Activated naive CD8-positive, alpha-beta T cell treated with anti-CD3 and anti-CD28 coated beads for 36 hours (primary cell): ENCODE data around the gene PLEK2. TPM values are rescaled to one million over a fixed set of nuclear protein-coding genes. Genes with fewer than 3 reads are reported as not detected.
"Not testable (repeated sequence)": the region's sequence is repeated elsewhere in the genome, so short reads cannot be mapped to it uniquely, and the experiment has no call there.

Source experiments
- DNase-seq: peaks from one replicate; pipeline ENCODE4 v3.0.0; 2021
- H3K27ac Mint-ChIP-seq: one replicate; pipeline ENCODE4 v1.8.0; 2022; ENCODE audit warnings: mild to moderate bottlenecking, moderate library complexity, mixed read lengths
- H3K27me3 Mint-ChIP-seq: one replicate; pipeline ENCODE4 v1.8.0; 2022; ENCODE audit warnings: mild to moderate bottlenecking, mixed read lengths
- H3K36me3 Mint-ChIP-seq: one replicate; pipeline ENCODE4 v1.8.0; 2021; ENCODE audit warnings: mild to moderate bottlenecking, mixed read lengths
- H3K4me1 Mint-ChIP-seq: one replicate; pipeline ENCODE4 v1.8.0; 2021; ENCODE audit warnings: mixed read lengths
- H3K4me3 Mint-ChIP-seq: one replicate; pipeline ENCODE4 v1.8.0; 2022; ENCODE audit warnings: mild to moderate bottlenecking, moderate library complexity, mixed read lengths
- H3K9me3 Mint-ChIP-seq: one replicate; pipeline ENCODE4 v1.8.0; 2022; ENCODE audit warnings: mixed read lengths
- total RNA-seq, 2 experiments: library from RNA; stranded (reverse); gene quantifications; one replicate each; pipeline ENCODE4 v1.2.3, GENCODE V29; 2021

The PLEK2 gene
- total RNA-seq, 2 experiments from 2014 or later, result 4.1 to 4.2 TPM

- Mint-ChIP-seq H3K27ac (peak overlapping the region; percentile 25), H3K36me3 (peaks cover 56% of the 10 kb centered on the region)
Measured at GRCh38 chr14:67365476-67365875, 46.5 kb downstream of the PLEK2 start.

GRCh38 chr14:67360470-67361206 is 51.3 kb downstream of the PLEK2 start:
- Mint-ChIP-seq H3K4me1 (peaks cover 64% of the 10 kb centered on the region), H3K9me3 (no peaks in the 10 kb centered on the region), H3K27ac (peak overlapping the region; percentile 98), H3K4me3 (peak overlapping the region; percentile 97), H3K27me3 (no peaks in the 10 kb centered on the region), H3K36me3 (peaks cover 29% of the 10 kb centered on the region)
- DNase-seq, result no peak

More at GRCh38 chr14:67365476-67365875, 46.5 kb downstream of the PLEK2 start:
- H3K9me3 Mint-ChIP-seq, result no peaks in the 10 kb centered on the region
- peaks cover 57% of the 10 kb centered on the region for H3K4me1 Mint-ChIP-seq
- DNase-seq, result no peak
- no peaks in the 10 kb centered on the region for H3K27me3 Mint-ChIP-seq
- peak overlapping the region; percentile 10 for H3K4me3 Mint-ChIP-seq

GRCh38 chr14:67359775-67360469 is 52.0 kb downstream of the PLEK2 start, which contains the start of the genes ATP6V1D and EIF2S1:
ATP6V1D (minus strand) TSS chr14:67359804; CDS start chr14:67359698, 106 bp downstream.
EIF2S1 (plus strand) TSS chr14:67360328; CDS start chr14:67364768, 4,440 bp downstream.
- Mint-ChIP-seq H3K27ac (peak within 1 kb of the TSS; percentile 98), H3K4me1 (peaks cover 61% of the 10 kb centered on the region), H3K36me3 (peaks cover 23% of the 10 kb centered on the region), H3K27me3 (no peaks in the 10 kb centered on the region), H3K4me3 (peak within 1 kb of the TSS; percentile 97), H3K9me3 (no peaks in the 10 kb centered on the region)
- DNase-seq, result peak; percentile 99

GRCh38 chr14:67358924-67359774 is 52.8 kb downstream of the PLEK2 start:
- Mint-ChIP-seq H3K4me3 (peak overlapping the region; percentile 97), H3K4me1 (peaks cover 54% of the 10 kb centered on the region), H3K36me3 (peaks cover 19% of the 10 kb centered on the region)

GRCh38 chr14:67357969-67358354 is 54.0 kb downstream of the PLEK2 start:
- Mint-ChIP-seq H3K27me3 (no peaks in the 10 kb centered on the region), H3K4me3 (peak overlapping the region; percentile 97), H3K9me3 (no peaks in the 10 kb centered on the region), H3K36me3 (peaks cover 13% of the 10 kb centered on the region), H3K4me1 (peaks cover 48% of the 10 kb centered on the region), H3K27ac (no peak overlapping the region)
- no peak for DNase-seq

More at GRCh38 chr14:67358924-67359774, 52.8 kb downstream of the PLEK2 start:
- H3K27ac Mint-ChIP-seq, result peak overlapping the region; percentile 98
- no peak for DNase-seq
- H3K9me3 Mint-ChIP-seq, result no peaks in the 10 kb centered on the region
- H3K27me3 Mint-ChIP-seq, result no peaks in the 10 kb centered on the region

- Mint-ChIP-seq H3K4me1 (peaks cover 44% of the 10 kb centered on the region), H3K27me3 (no peaks in the 10 kb centered on the region), H3K9me3 (no peaks in the 10 kb centered on the region), H3K27ac (no peak overlapping the region), H3K36me3 (peaks cover 10% of the 10 kb centered on the region), H3K4me3 (peak overlapping the region; percentile 37)
- no peak for DNase-seq
Measured at GRCh38 chr14:67357186-67357968, 54.6 kb downstream of the PLEK2 start.

GRCh38 chr14:67352055-67352454 is 59.9 kb downstream of the PLEK2 start:
- Mint-ChIP-seq H3K27ac (no peak overlapping the region), H3K4me1 (peaks cover 15% of the 10 kb centered on the region), H3K36me3 (peaks cover 9% of the 10 kb centered on the region), H3K4me3 (no peak overlapping the region), H3K27me3 (no peaks in the 10 kb centered on the region), H3K9me3 (no peaks in the 10 kb centered on the region)
- DNase-seq, result no peak

- Mint-ChIP-seq H3K27ac (no peak overlapping the region), H3K4me1 (peaks cover 1% of the 10 kb centered on the region), H3K36me3 (peaks cover 12% of the 10 kb centered on the region), H3K9me3 (no peaks in the 10 kb centered on the region), H3K4me3 (no peak overlapping the region), H3K27me3 (no peaks in the 10 kb centered on the region)
- no peak for DNase-seq
Measured at GRCh38 chr14:67345583-67345982, 66.4 kb downstream of the PLEK2 start.

GRCh38 chr14:67343601-67344230 is 68.2 kb downstream of the PLEK2 start:
- Mint-ChIP-seq H3K9me3 (no peaks in the 10 kb centered on the region), H3K4me3 (no peak overlapping the region), H3K27me3 (no peaks in the 10 kb centered on the region), H3K36me3 (peaks cover 12% of the 10 kb centered on the region), H3K27ac (no peak overlapping the region), H3K4me1 (peaks cover 1% of the 10 kb centered on the region)
- DNase-seq, result no peak

GRCh38 chr14:67341231-67341630 is 70.7 kb downstream of the PLEK2 start:
- not testable (repeated sequence) for H3K27me3 Mint-ChIP-seq, H3K27ac Mint-ChIP-seq, H3K4me1 Mint-ChIP-seq, H3K4me3 Mint-ChIP-seq, H3K9me3 Mint-ChIP-seq, H3K36me3 Mint-ChIP-seq, DNase-seq

Other genes starting within 250 kb of the PLEK2 start
- gene GARIN2, start 222.7 kb downstream of the PLEK2 start, total RNA-seq, result not detected
- gene PALS1, start 170.7 kb downstream of the PLEK2 start, total RNA-seq, result 1 to 10 TPM; 6.2 to 6.4 TPM
- gene ATP6V1D, start 52.4 kb downstream of the PLEK2 start, total RNA-seq, result 10 to 100 TPM; 26.8 to 28.3 TPM
- 100 to 1,000 TPM; 299 to 302 TPM for gene EIF2S1, start 51.8 kb downstream of the PLEK2 start, total RNA-seq
- gene TMEM229B, start 76.6 kb upstream of the PLEK2 start, total RNA-seq, result 1 to 10 TPM; 3.1 to 3.5 TPM
- 1 to 10 TPM; 2.4 to 3.3 TPM for gene PLEKHH1, start 121.1 kb upstream of the PLEK2 start, total RNA-seq
- gene PIGH, start 188.1 kb upstream of the PLEK2 start, total RNA-seq, result 10 to 100 TPM; 17.5 to 18.2 TPM
- gene ARG2, start 207.8 kb upstream of the PLEK2 start, total RNA-seq, result 10 to 100 TPM in 1 of 2 experiments, 1 to 10 TPM in 1; 8.7 to 10.2 TPM